Stimulated activated CD4-positive, alpha-beta T cell treated with anti-CD3 and anti-CD28 coated beads, Interleukin-15, amount 100 ng/mL, for 24 hours (primary cell): Measurements from ENCODE around the gene SMARCD3.
A peak's percentile ranks its signal among the peaks of the same experiment; 100 is the strongest.

Experiments used
- DNase-seq: peaks from one replicate; pipeline ENCODE4 v3.0.0-alpha.2; 2020

The SMARCD3 gene

GRCh38 chr7:151248346-151249033 lies at the start of gene SMARCD3:
TSS of gene SMARCD3 (minus strand) at chr7:151248694. CDS start at chr7:151248562, 132 bp downstream.
- DNase-seq = peak; percentile 52

- no peak for DNase-seq
Observed at GRCh38 chr7:151296202-151296992, 47.9 kb upstream of the SMARCD3 start.

- DNase-seq = no peak
Observed at GRCh38 chr7:151292850-151293249, 44.4 kb upstream of the SMARCD3 start.

- no peak for DNase-seq
Observed at GRCh38 chr7:151291206-151291605, 42.7 kb upstream of the SMARCD3 start.

- DNase-seq = no peak
Observed at GRCh38 chr7:151290355-151290760, 41.9 kb upstream of the SMARCD3 start.

- DNase-seq = no peak
Observed at GRCh38 chr7:151289891-151290290, 41.4 kb upstream of the SMARCD3 start.

GRCh38 chr7:151286148-151286547 lies 37.7 kb upstream of the SMARCD3 start:
- DNase-seq = peak; percentile 32

GRCh38 chr7:151283302-151283701 lies 34.8 kb upstream of the SMARCD3 start:
- DNase-seq = no peak

- no peak for DNase-seq
Observed at GRCh38 chr7:151282111-151282510, 33.6 kb upstream of the SMARCD3 start.

- DNase-seq = no peak
Observed at GRCh38 chr7:151281686-151282085, 33.2 kb upstream of the SMARCD3 start.

GRCh38 chr7:151280388-151281019 lies 32.0 kb upstream of the SMARCD3 start:
- no peak for DNase-seq

- no peak for DNase-seq
Observed at GRCh38 chr7:151279868-151280267, 31.4 kb upstream of the SMARCD3 start.

- DNase-seq = no peak
Observed at GRCh38 chr7:151278949-151279348, 30.5 kb upstream of the SMARCD3 start.

GRCh38 chr7:151277631-151278030 lies 29.1 kb upstream of the SMARCD3 start:
- DNase-seq = no peak

GRCh38 chr7:151276666-151277590 lies 28.4 kb upstream of the SMARCD3 start:
- peak; percentile 76 for DNase-seq

- DNase-seq = peak; percentile 13
Observed at GRCh38 chr7:151275813-151276577, 27.5 kb upstream of the SMARCD3 start.

- DNase-seq = no peak
Observed at GRCh38 chr7:151274936-151275812, 26.7 kb upstream of the SMARCD3 start.

- DNase-seq = no peak
Observed at GRCh38 chr7:151274396-151274795, 25.9 kb upstream of the SMARCD3 start.

GRCh38 chr7:151273651-151274390 lies 25.3 kb upstream of the SMARCD3 start:
- no peak for DNase-seq

GRCh38 chr7:151272877-151273276 lies 24.4 kb upstream of the SMARCD3 start:
- no peak for DNase-seq
